HG03558 (cell line): ENCODE results near the gene BRD4.

Experiments
- ATAC-seq: cut with Tn5 transposase; IDR thresholded peaks from one replicate; pipeline ENCODE4 v1.9.1; 2021; ENCODE audit warnings: moderate number of reproducible peaks; ENCODE audit not compliant: unreplicated experiment; ENCODE audit errors: extremely low read depth

BRD4 gene

DNA sequence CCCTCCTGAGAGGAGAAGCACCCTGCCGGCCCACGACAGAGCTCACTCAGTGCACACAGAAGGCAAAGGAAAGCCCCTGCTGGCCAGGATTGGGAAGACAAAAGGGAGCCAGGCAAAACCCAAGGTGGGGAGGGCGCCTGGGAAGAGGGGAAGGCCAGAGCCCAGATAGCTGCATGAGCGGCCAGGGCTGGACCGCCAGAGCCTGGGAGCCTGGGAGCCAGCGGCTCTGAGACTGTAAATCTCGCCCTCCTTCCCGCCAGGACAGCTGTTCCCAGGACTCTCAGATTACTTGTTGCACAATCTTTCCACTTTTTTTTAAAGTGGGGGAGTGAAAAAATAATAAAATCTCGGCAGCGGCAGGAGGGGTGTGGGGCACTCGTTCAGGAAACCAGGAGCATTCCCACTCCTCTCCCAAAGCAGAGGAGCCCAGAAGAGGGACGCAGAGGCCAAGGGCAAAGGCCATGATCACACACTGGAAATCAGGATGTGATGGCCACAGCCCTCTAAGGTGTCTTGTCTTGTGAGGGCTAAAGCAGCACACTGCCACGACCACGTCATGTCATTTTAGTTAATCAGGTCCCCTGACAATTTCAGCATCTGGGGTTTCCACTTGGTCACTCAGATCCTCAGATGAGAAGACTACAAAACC is 80.5 kb downstream of the BRD4 start:
- ATAC-seq = no peak

DNA sequence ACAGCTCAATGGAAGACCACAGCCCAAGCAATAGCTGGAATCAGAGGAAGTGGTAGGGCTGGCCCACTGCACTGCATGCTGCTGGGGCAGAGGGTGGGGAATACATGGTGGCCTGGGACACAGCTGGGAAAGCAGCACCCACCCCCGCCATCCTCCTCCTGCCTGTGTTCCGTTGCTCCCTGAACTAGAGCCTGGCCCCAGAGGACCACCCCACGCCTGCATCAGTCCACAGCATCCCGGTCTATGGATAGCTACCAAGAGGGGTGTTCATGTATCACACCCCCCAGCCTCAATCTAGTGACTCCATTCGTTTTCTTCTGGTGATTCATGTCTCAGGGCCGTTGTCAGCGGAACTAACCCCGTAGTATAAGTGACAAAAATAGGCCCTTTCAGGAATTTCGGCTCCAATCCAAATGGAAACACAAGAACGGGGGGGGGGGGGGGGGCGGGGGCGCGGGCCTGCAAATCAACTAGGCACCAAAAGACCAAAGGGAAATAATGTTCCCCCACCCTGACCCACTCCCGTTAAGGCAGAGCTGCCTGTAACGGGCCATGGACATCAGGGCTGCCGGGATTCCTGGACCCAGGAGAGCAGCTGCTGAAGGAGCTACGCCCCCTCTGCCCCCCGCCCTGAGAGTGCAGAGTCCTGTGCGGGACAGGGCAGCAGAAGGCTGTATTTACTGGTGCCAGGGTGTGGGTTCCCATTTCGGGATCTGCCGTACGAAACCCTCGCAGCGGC is 81.2 kb downstream of the BRD4 start:
- ATAC-seq = no peak

DNA sequence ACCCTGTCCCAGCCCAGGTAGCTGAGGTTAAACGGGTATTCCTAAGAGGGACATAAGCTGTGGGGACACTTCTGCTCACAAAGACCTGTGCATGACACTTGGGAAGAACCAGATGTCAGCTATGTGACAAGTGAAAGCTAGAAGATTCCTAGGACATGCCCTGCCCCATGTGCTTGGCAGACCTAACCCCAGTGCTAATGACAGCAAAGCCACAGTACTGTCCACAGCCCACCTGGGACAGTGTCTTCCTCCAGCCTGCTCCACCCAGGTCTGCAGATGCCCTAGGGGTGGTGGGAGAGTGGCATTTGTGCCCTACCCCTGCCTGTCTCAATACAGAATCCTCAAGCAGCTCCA is 81.7 kb downstream of the BRD4 start:
- no peak for ATAC-seq

DNA sequence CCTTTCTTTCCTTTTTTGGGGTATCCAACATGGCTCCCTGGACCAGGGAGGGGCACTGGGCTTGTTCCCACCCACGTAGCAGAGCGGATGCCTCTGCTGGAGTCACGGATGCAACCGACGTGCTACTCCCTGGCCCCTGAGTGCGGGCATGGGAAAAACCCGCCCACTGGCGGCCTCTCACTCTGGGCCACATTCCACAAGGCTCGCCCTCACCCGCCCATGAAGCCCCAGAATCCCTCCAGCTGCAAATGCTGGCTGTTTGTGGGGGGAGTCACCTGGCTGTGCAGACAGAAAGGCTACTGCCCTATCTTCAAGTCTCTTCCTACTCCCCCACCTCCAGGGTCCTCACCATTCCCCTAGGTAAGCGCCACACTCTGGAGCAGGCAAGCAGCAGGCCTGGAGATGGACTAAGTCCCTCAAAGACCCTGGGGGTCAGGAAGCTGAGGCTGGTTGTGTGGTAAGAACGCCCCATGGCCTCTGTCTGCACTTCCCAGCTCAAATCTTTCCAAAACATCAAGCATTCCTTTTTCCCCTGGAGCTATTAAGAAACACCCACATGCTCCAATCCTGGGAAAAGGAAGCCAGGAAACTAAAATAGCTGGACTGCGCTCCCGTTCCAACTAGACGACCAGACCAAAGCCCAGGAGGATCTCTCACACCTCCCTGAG is 82.2 kb downstream of the BRD4 start:
- no peak for ATAC-seq

DNA sequence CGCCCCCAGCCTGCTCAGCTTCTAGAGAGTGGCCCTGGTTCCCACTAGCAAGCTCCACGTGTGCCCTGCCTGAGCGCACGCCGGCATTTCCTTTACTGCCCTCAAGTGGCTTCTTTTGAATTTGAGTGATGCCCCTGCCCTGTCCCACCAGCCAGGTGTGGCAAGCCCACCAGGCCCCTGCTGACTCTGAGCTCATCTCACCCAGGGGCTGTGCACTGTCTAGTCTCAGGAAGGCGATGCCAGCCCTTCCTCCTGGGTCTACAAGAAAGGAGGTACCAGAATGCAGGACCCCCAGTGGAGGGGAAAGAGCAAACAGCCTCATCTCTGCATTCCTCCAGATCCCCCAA is 82.8 kb downstream of the BRD4 start:
- ATAC-seq = no peak

DNA sequence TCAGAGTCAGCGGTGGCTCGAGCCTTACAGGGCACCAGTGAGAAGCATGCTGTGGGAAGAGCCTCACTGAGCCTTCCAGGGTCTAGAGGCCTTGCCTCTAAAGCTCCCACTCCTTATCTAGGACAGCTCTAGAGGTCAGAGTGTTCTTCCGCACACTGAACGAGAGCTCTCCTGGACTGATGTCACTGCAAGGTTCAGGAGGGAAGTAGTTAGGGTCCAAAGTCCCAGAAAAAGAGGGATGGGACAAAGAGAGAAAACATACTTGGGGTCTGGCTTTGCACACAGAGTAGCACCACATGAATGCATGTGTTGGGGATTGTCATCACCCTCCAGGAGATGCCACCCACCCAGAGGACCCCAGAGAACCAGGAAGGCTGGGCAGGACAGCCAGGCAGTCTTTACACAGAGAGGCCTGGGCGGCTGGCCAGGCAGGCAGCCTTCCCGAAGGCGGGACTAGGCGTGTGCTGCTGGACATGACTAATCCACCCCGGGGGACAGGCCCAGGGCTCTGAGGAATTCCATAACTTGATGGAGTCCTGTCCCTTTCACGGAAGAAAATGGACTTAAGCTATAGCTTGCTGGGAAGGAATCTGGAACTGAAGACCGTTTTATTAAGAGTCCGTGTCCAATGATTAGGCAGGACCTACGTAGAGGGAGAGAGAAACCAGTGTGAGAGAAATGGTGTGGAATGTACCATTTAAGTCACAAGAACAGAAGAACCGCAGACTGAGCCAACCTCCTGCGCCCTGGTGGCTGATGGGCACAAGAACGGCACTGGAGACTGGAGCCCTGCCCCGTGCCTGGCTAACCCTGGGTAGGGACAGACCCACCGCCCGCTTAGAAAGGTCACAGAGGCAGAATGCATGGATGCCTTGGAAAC is 83.5 kb downstream of the BRD4 start:
- no peak for ATAC-seq

DNA sequence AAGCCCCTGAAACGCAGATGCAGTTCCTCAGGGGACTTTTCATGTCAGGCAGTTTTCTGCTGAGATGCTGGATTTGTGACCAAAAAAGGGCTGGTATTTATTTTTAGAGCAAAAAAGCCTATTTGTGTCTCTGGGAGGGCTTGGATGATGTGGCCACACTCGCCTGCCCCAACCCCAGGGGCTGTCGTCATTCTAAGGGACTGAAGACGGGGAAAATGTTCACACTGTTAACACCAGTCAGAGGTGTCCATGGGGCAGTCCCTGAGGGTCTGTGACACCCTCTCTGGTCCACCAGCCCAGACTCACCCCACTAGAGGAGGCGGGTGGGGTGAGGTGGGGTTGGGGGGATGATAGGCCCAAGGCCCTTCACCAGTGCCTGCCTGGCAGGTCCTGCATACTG is 84.2 kb downstream of the BRD4 start:
- no peak for ATAC-seq

DNA sequence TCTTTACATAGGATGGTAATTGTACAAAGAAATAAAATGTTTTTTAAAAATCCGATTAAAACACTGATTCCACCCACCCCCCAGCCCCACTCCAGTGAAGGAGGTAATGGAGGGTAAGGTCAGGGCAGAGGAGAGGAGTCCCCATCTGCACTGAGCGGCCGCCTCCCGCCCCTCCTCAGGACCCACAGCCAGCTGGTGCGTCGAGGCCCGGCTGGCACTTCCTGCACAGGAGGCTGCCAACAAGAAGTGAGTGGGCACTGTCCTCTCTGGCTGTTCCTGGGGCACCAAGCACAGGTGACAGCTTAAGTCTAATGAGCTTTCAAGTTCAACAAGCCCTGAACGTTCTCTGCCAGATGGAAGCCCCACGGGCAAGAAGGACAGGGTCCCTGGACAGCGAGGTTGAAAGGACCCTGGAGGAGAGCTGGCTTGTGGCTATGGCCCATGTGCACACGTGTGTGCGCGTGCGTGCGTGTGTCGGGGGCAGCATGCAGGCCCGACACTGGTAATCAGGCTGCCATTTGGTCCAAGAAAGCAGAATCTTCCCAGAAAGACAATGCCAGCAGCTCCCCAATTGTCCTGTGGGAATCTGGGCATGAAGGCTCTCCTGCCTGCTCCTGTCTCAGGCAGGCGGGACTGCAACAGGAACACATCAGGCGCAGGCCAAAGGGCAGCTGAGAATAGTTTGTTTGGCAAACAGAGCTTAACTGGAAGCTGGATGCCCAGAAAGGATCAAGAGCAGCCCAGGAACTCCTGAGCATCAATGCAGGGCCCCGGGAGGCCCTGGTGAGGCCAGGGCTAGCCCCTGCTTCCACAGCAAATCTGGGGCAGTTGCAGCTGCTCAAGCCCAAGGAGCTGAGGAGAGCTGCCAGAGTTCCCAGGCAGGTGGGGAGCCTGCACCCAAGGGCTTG is 85.0 kb downstream of the BRD4 start:
- ATAC-seq = no peak

DNA sequence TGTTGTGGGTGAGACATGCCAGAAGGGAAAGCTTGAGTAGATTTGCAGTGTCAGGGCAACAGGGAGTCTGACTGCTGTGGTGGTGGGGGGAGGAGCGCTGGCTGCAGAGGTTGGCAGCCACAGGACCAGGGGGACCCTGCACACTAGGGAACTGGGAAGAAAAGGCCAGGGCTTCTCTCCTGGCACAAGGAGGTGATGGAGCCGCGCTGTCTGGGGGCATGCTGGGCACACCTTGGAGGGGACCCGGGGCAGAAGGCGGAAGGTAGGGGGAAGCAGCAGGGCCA is 86.2 kb downstream of the BRD4 start:
- ATAC-seq = no peak

DNA sequence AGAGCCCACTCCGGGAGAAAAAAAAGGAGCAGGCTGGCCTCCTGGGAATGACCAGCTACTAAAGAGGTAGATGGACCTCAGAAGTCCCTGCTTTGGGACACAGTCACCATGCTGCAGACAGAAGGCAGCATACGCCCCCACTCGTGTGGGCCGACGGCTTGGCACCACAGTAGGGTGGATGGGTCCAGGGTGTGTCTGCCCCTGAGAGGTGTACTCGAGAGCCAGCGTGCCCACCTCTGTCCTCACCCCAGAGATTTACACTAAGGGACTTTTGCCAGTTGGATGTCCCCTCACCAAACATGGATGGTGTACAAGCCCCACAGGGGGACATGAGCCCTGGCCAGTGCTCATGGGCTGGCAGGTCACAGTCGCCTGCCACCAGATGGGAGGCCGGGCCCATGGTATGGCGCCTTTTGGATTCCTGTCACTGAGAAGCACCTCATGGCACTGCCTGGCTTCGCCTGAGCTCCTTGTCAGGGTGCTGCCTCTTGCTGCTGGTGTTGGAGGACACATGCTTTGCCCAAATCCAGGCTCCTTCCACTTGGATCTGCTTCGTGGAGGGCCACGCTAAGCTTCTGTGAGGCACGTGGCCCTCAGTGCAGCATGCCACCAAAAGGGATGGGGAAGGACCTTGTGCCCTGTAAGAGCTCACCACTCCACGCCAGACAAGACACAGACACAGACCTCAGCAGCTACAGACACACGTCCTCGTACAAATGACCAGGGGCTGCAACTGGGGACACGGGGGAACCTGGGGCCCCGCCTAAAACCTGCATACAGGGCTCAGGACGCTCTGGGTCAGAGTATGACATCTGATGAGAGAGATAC is 86.8 kb downstream of the BRD4 start:
- ATAC-seq = no peak

DNA sequence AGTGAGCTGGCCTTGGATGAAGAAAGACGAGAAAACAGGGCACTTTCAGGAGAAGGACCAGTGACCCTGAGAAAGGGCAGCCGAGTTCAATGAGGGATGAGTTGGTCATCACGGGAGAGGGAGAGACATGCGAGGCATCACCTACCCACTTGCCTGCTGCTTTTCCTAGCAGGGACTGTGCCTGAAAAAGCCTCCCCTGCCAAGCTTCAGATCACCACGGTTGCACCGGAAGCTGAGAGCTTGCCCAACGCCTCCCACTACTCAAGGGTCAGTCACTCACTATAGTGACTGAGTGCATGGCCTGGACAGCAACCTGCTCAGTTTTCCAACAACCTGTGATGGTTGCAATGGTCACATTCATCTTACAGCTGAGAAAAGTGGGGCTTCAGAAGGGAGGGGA is 87.5 kb downstream of the BRD4 start:
- no peak for ATAC-seq

DNA sequence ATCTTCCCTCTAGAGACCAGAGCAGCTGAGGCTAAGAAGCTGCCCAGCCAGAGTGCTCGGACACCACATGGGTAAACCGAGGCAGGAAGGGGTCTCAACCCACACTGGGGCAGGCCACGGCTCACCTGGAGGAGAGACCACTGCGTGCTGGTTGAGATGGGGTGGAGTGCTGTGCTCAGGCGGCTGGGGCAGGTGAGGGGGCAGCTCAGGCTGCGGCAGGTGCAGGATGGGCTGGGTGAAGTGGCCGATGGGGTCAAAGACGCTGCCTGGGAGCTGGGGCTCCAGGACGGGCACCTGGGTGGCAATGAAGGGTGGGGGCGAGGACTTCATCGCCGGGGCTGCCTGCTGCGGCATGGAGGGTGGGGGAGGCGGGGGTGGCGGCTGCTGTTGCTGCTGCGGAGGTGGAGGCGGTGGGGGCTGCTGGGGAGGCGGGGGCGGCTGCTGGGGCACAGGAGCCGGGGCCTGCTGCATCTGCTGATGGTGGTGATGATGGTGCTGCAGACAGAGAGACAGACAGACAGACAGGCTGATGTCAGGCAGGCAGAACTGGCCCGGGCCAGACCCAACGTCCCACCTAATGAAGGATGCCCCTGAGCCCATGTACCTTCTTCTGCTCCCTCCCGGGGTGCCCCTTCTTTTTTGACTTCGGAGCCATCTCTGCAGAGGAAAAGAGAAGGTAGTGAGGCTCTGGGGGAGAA is 88.1 kb downstream of the BRD4 start:
- ATAC-seq = no peak

DNA sequence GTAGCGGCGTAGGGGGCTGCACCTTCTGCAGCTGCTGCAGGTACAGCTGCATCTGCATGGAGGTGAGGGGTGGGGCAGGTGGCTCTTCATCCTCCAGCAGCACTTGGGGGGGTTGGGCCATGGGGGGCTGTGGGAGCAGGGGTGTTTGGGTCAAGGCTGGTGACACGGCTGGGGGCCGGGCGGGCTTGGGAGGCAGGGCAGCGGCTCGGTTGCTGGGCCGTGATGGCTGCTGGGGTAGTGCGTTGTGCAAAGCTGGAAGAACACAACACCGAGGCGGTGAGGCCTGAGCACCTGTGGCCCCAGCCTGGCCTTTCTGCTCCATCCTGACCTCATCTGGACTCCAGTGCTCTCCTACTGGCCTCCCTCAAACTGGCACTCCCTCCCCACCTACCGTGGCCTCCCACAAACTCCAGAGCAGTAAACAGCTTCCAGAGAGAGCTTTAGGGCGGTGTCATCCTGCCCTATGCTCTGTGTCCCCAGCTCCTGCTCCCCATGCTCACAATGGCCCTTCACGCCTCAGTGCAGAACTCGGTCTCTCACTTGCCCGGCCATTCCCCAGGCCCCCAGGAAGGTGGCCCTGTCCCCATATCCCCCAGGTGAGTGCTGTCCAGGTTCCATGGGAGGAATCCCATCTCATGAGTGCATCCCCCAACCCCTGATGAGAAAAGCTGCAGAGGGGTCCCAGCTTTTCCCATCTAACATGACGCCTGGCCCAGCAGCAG is 88.9 kb downstream of the BRD4 start:
- no peak for ATAC-seq

DNA sequence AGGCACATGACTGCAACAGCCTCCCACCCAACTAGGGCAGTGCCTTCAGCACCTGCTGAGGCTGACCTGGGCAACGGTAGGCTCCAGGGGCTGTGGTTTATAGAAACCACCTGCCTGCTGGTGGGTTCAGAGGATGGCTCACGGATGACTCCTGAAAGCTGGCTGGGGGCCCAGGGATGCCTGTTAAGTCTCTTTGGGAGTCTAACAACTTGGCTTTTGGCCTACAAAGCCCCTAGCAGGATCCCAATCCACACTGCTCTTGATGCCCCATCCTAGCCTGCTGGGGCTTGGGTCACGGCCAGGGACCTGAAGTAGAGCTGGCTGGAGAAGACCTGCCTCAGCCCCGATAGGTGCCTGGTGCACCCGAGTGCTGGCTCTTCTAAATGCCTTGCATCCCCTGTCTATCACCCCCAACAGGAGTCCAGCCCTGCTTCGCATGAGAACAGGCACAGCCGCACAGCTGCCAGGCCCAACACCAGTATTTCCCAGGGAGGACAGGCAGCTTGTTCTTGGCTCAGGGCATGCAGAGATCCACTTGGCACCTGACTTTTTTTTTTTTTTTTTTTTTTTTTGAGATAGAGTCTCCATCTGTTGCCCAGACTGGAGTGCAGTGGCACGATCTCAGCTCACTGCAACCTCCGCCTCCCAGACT is 91.0 kb downstream of the BRD4 start:
- no peak for ATAC-seq

DNA sequence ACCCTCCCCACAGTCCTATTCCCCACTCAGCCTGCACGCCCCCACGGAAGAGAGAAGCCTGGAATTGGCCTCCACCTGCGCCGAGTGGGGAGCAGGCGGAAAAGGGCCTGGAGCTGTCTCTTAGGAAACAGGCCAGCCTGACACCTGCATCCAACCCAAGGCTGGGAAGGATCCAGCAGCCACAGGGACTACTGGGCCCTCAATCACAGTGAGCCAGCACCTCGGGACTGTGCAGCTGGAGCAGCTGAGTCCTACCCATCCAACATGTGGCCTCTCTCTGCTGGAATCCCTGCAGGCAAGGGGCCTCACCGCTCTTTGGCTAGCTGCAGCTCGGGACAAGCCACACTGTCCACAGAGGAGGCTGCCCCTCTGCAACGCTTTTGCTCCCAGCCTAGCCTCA is 91.8 kb downstream of the BRD4 start:
- no peak for ATAC-seq

DNA sequence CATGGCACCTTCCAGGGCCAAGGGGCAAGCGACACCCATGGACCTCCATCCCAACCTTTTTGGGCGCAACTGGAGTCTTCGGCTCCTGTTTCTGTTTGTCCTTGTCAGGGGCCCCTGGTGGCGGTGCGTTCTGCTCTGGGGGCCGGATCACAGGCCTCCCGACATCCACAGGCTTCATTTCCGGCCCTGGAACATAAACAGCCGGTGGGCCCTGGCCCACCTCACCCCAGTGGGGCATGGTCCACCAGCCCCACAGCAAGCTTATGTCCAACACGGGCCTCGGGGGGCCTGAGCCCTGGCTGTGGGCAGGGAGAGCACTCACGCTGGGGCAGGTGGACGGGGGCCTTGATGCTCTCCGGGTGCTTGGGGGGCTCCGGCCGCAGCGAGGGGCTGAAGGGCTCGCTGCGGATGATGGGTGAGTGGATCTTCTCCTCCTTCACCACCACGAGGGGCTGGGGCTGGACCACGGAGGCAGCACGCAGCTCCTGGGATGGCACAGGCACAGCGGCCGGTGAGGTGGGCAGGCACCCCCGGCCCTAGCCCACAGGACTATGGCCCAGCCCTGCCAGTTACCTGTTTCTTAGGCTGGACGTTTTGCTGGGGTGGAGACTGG is 92.9 kb downstream of the BRD4 start:
- ATAC-seq = no peak

DNA sequence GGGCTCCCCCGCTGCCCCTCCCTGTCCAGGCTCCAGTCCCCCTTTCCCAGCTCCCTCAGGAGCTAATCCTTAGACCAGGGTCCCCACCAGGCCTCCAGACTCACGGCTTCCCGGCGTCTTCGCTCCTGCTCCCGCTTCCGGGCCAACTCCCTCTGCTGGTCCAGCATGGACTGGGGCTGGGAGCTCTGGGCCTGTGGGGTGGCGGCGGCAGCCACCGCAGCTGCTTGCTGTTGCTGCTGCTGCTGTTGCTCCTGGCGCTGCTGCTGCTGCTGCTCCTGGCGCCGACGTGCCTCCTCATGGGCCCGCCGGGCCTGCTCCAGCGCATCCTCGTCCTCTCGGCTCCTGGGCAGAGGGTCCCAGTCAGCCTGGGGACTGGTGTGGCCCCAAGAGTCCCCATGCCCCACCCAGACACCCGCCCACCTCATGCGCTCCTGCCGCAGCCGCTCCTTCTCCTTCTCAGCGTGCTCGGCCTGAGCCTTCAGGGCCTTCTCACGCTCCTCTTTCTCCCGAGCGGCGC is 93.6 kb downstream of the BRD4 start:
- no peak for ATAC-seq
